Calu3 (cell line): Measurements from ENCODE around the gene ALK. TPM values are rescaled to one million over a fixed set of nuclear protein-coding genes. Genes with fewer than 3 reads are reported as not detected.
A peak's percentile ranks its signal among the peaks of the same experiment; 100 is the strongest.

Experiments used
- BruUV-seq: library from RNA; stranded (reverse); fragments of 400-500 nt; replicated peaks from 2 replicates; lab custom pipeline; 2021; lab: Mats Ljungman, UMichigan
- CTCF ChIA-PET: fragments of 300-600 bp; sonication (Branson Sonifier 250); formaldehyde crosslinking; loops from one replicate; lab custom pipeline; 2022; ENCODE audit warnings: antibody characterized with exemption; lab: Charles Lee
- DNase-seq: peaks from one replicate; pipeline ENCODE4 v3.0.0; 2022
- H3K27ac Mint-ChIP-seq: one replicate; pipeline ENCODE4 v1.8.0; 2022; ENCODE audit warnings: mixed read lengths; ENCODE audit not compliant: unreplicated experiment
- H3K27me3 Mint-ChIP-seq: one replicate; pipeline ENCODE4 v1.8.0; 2022; ENCODE audit warnings: mixed read lengths; ENCODE audit not compliant: unreplicated experiment
- H3K36me3 Mint-ChIP-seq: one replicate; pipeline ENCODE4 v1.8.0; 2022; ENCODE audit warnings: mild to moderate bottlenecking, moderate library complexity, mixed read lengths; ENCODE audit not compliant: insufficient read depth, unreplicated experiment
- H3K4me1 Mint-ChIP-seq: one replicate; pipeline ENCODE4 v1.8.0; 2022; ENCODE audit warnings: mild to moderate bottlenecking, low read depth, mixed read lengths; ENCODE audit not compliant: unreplicated experiment
- H3K4me3 Mint-ChIP-seq: one replicate; pipeline ENCODE4 v1.8.0; 2022; ENCODE audit warnings: mild to moderate bottlenecking, low read depth, moderate library complexity, mixed read lengths; ENCODE audit not compliant: unreplicated experiment
- H3K9me3 Mint-ChIP-seq: one replicate; pipeline ENCODE4 v1.8.0; 2022; ENCODE audit warnings: low read depth, mixed read lengths; ENCODE audit not compliant: unreplicated experiment
- intact Hi-C: fragments of 100-400 bp; cut with micrococcal nuclease; formaldehyde crosslinking; loops from one replicate; pipeline ENCODE4 v1.10.0; 2022; ENCODE audit not compliant: unreplicated experiment
- total RNA-seq: library from RNA; stranded (reverse); gene quantifications from 2 replicates; pipeline ENCODE4 v1.2.3, GENCODE V29; 2022
- TF ChIP-seq, protein P1 (sequence below): fragments of 200-600 bp; IDR thresholded peaks from one replicate; pipeline ENCODE4 v1.8.0; 2022; ENCODE audit warnings: antibody characterized with exemption; ENCODE audit not compliant: unreplicated experiment

The ALK gene
- total RNA-seq, 1 experiment from 2014 or later: not detected

DNA sequence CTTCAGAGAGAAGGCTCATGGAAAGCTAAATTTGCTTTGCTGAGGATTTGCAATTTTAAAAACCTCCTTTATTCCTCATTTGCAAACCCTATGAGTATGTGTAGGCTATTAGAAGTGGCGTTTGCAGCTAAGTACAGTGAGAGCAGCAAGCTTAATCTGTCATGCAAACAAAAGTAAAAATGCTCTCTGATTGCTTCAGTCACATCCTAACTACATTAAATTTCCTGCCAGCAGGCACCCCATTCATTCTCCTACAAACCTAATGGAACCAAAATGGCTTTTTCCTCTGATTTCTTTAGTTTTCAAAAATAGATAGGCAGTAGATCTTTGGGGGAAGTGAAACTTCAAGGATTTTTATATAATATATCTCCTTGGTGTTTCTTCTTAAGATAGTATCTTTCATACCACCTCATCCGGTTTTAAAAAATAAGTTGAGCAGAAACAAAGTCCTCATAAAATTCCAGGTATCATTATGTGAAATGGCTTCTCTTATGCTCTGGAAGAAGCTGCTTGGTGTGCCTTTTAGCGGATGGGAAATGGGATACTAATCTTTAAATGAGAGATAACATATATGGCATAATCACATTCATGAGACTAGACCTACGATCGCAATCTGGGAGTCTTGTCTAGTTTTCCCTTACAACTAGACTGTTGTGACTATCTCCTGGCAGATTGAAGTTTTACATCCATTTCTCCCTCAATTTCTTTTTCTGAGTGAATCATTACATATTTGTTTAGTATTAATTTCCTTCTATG lies 757.1 kb downstream of the ALK start:
- Mint-ChIP-seq H3K4me1 (peaks cover 31% of the 10 kb centered on the region), H3K27me3 (no peaks in the 10 kb centered on the region), H3K4me3 (no peak overlapping the region), H3K9me3 (no peaks in the 10 kb centered on the region), H3K27ac (peak overlapping the region; percentile 43), H3K36me3 (peaks cover 91% of the 10 kb centered on the region)
- DNase-seq: no peak
- CTCF ChIA-PET: no interaction called here
- no TSS peak for BruUV-seq
- intact Hi-C loops: no loop called here
- TF ChIP-seq, protein P1, sequence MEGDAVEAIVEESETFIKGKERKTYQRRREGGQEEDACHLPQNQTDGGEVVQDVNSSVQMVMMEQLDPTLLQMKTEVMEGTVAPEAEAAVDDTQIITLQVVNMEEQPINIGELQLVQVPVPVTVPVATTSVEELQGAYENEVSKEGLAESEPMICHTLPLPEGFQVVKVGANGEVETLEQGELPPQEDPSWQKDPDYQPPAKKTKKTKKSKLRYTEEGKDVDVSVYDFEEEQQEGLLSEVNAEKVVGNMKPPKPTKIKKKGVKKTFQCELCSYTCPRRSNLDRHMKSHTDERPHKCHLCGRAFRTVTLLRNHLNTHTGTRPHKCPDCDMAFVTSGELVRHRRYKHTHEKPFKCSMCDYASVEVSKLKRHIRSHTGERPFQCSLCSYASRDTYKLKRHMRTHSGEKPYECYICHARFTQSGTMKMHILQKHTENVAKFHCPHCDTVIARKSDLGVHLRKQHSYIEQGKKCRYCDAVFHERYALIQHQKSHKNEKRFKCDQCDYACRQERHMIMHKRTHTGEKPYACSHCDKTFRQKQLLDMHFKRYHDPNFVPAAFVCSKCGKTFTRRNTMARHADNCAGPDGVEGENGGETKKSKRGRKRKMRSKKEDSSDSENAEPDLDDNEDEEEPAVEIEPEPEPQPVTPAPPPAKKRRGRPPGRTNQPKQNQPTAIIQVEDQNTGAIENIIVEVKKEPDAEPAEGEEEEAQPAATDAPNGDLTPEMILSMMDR: no peak

GRCh38 chr2:29162204-29162928 lies 759.0 kb downstream of the ALK start:
- no peaks in the 10 kb centered on the region for H3K9me3 Mint-ChIP-seq
- H3K27me3 Mint-ChIP-seq: no peaks in the 10 kb centered on the region
- CTCF ChIA-PET: no interaction called here
- peaks cover 31% of the 10 kb centered on the region for H3K4me1 Mint-ChIP-seq
- no peak overlapping the region for H3K27ac Mint-ChIP-seq
- TF ChIP-seq, protein P1: no peak
- no peak overlapping the region for H3K4me3 Mint-ChIP-seq
- intact Hi-C loops: no loop called here
- DNase-seq: no peak
- BruUV-seq: no TSS peak
- peaks cover 91% of the 10 kb centered on the region for H3K36me3 Mint-ChIP-seq

- BruUV-seq: no TSS peak
- peaks cover 14% of the 10 kb centered on the region for H3K4me1 Mint-ChIP-seq
These were observed 761.2 kb downstream of the ALK start for GRCh38 chr2:29160184-29160583.

GRCh38 chr2:29159125-29159524 lies 762.3 kb downstream of the ALK start:
- no peak for DNase-seq
- intact Hi-C loops: no loop called here
- Mint-ChIP-seq H3K36me3 (peaks cover 91% of the 10 kb centered on the region), H3K4me3 (no peak overlapping the region), H3K27me3 (no peaks in the 10 kb centered on the region), H3K4me1 (peaks cover 6% of the 10 kb centered on the region), H3K9me3 (no peaks in the 10 kb centered on the region), H3K27ac (peak overlapping the region; percentile 15)
- CTCF ChIA-PET: no interaction called here
- no TSS peak for BruUV-seq
- TF ChIP-seq, protein P1: no peak

More at GRCh38 chr2:29160184-29160583, 761.2 kb downstream of the ALK start:
- DNase-seq: no peak
- CTCF ChIA-PET: no interaction called here
- Mint-ChIP-seq H3K27ac (peak overlapping the region; percentile 60), H3K9me3 (no peaks in the 10 kb centered on the region), H3K27me3 (no peaks in the 10 kb centered on the region), H3K36me3 (peaks cover 88% of the 10 kb centered on the region), H3K4me3 (no peak overlapping the region)
- intact Hi-C loops: no loop called here
- TF ChIP-seq, protein P1: no peak
